HG03139 (cell line): ENCODE results near the gene CCDC183.
"Not testable (repeated sequence)": the region's sequence is repeated elsewhere in the genome, so short reads cannot be mapped to it uniquely, and the experiment has no call there.

Experiments used
- ATAC-seq: cut with Tn5 transposase; IDR thresholded peaks from one replicate; pipeline ENCODE4 v1.9.1; 2021; ENCODE audit not compliant: unreplicated experiment

Gene CCDC183

DNA sequence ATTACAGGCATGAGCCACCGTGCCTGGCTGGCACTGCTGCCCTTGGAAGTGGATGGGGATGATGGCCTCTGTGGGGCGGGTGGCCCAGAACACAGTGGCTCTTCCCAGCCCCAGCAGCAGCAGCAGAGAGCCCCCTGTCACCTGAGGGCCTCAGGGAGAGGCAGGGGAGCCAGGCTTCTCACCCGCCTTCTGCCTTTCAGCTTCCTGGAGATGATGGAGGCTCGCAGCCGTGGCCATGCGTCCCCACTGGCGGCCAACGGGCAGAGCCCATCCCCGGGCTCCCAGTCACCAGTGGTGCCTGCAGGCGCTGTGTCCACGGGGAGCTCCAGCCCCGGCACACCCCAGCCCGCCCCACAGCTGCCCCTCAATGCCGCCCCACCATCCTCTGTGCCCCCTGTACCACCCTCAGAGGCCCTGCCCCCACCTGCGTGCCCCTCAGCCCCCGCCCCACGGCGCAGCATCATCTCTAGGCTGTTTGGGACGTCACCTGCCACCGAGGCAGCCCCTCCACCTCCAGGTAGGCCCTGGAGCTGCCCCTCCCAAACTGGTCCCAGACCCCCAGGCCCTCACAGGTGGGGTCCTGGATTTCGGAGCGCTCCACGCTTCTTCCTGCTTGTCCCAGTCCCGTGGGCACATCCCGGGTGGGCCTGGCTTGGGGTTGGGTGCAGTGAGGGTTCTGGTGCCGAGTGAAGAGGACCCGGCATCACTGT, 41.2 kb downstream of the CCDC183 start:
- no peak for ATAC-seq

DNA sequence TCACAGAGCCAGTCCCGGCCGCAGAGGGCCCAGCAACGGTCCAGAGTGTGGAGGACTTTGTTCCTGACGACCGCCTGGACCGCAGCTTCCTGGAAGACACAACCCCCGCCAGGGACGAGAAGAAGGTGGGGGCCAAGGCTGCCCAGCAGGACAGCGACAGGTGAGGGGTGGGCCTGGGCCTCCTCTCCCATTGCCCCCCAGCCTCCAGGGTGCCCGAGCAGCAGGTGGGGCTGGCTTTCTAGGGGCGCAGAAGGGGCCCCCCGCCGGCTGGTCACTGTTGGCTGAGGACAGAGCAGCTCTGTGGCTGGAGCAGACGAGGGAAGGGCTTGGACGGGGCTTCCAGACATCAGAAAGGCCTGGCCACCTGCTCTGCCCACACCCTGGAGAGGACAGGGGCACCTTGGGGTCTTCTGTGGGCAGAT, 41.7 kb downstream of the CCDC183 start:
- ATAC-seq, result not testable (repeated sequence)

DNA sequence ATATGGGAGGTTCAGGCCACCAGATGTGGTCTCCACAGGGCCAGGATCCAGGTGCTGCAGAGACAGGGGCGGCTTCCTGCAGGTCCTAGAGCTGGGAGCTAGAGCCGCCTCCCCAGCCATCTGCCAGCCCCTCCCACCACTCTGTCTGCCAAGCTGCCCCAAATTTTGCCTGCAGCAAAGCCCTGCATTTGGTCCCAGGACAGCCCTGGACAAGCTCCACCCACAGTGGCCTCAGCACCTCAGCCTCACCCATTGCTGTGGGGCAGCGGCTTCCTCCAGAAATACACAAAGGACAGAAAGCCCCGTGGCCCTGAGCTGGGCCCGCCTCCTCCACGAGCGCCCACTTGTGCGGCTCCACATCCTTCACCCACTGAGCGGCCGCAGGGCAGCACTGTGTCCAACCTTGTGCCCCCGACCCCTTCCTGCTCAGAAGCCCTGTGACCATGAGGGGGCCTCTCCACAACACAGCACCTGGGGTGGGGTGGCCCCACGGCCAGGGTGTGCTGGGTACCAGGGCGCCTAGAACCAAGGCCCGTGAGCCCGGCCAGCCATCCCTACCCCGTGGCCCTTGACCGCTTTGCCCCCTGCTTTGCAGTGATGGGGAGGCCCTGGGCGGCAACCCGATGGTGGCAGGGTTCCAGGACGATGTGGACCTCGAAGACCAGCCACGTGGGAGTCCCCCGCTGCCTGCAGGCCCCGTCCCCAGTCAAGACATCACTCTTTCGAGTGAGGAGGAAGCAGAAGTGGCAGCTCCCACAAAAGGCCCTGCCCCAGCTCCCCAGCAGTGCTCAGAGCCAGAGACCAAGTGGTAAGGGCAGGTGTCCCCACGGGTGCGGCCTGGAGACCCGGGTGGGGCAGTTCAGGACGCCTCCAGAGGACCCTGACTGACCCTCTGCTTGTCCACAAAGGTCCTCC, 42.4 kb downstream of the CCDC183 start:
- ATAC-seq, result no peak

DNA sequence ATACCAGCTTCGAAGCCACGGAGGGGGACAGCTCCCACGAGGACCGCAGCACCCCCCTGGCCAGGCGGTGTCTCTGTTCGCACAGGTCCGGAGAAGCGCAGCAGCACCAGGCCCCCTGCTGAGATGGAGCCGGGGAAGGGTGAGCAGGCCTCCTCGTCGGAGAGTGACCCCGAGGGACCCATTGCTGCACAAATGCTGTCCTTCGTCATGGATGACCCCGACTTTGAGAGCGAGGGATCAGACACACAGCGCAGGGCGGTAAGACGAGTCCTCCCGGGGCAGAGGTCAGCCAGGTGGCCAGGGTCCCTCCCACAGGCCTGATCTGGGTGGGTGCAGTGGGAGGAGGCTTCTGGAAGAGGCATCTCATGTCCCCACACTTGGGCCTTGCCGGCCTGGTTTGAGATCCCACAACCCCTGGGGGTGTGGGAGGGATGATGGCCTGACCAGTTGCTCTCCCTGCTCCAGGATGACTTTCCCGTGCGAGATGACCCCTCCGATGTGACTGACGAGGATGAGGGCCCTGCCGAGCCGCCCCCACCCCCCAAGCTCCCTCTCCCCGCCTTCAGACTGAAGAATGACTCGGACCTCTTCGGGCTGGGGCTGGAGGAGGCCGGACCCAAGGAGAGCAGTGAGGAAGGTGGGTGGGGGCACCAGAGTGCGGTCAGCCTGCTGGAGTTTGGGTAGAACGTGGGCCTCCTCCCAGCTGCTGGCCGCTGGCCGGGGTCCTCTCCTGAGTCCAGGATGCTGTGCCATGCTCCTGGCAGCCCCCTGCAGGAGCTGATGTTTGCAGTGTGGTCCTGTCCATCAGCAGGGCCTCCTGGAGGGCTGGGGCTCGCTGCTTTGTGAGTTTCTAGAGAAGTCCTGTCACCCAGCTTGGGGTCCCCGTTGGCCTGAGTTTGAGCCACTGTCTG, 43.3 kb downstream of the CCDC183 start:
- no peak for ATAC-seq

- ATAC-seq, result no peak
These were observed 44.2 kb downstream of the CCDC183 start for GRCh38 chr9:136840140-136840876.

DNA sequence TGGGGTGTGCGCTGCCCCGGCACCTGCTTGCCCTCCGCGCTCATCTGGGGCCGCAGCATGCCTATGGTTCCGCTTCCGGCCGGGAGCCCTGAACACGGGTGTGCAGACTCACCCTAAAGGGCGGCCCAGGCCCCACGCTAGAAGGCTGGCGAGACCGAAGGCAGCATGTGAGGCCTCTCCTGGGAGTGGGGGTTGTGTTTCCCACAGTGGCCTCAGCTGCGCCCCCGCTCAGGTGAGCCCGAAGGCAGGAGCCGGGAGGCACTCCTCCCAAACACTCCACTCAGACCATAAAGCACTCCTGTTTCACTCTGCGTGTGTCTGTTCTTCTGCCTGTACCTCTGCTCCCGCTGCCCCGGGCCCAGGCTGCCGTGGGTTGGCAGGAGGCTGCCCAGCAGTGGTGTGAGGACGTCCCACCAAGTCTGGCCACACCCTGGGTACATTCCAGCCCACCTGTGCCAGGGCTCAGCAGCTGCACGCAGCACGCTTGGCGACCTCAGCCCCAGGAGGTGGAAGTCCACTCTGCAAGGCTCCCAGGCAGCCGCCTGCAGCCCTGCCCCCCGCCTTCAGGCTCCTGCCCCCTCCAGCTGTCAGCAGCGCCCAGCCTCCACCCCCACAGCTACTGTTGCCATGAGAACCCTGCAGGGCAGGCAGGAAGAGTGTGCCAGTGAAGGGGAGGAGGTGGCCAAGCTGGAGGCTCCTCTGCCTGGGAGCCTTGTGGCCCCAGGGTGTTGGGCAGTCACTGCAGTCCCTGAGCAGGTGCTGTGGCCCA, 44.9 kb downstream of the CCDC183 start:
- no peak for ATAC-seq

GRCh38 chr9:136841646-136842379, 45.7 kb downstream of the CCDC183 start:
- not testable (repeated sequence) for ATAC-seq

GRCh38 chr9:136842380-136842948, 46.3 kb downstream of the CCDC183 start, which contains the start of gene AJM1:
Gene AJM1 (plus strand): TSS chr9:136842478. CDS start chr9:136844415, 1,937 bp downstream.
- ATAC-seq, result peak; percentile 60

DNA sequence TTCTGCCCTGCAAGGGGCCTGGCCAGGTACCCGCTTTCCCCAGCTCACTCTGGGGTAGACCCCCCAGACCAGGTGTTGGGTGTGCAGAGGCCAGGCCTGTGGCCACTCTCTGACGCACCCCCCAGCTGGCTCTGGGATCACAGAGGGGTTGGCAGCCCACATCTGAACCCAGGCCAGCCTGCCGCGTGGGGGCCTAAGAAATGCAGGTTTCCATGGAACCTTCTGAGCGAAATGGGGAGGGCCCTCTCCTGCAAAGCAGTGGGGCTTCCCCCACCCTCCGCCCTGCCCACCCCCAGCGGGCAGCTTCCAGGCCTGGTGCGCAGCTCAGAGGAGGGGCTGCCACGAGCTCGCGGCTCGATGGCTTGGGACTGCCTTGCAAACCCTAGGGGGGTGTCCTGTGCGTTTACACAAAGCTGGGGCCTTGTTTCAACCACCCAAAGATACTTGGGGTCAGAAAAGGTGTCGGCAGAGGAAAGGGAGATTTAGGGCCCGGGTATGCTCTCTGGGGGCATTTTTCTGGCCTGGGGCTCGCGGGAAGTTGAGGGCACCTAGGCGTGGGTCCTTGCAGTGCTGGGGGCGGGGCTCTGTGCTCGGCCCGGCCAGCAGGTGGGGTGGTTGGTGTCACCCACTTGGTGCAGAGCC, 47.1 kb downstream of the CCDC183 start:
- not testable (repeated sequence) for ATAC-seq

- not testable (repeated sequence) for ATAC-seq
These were observed 47.9 kb downstream of the CCDC183 start for GRCh38 chr9:136843801-136844740.

DNA sequence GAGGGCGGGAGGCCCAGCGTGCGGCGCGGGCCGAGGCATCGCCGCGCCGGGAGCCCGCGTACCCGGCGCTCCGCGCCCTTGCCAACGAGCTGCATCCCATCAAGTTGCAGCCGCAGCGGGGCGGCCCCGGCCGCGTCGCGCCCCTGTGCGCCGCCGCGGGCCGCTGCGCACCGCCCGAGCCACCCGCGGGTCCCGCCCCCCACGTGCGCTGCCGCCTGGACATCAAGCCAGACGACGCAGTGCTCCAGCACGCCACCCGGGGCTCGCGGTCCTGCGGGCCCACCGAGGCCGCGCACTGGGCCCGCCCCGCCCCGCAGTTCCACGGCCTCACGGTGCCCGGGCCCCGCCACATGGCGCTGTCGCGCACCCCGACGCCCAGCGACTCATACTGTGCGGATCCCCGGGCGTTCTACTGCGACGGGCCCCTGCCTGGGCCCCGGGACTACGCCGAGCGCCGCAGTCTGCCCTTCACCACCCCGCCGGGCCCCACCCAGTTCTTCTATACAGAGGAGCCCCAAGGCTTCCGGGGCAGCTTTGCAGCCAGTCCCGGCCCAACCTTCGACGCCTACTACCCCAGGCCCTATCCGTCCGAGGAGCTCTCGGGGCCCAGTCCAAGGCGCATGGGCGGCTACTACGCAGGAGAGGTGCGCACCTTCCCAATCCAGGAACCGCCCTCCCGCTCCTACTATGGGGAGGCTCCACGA, 48.8 kb downstream of the CCDC183 start:
- ATAC-seq, result no peak

GRCh38 chr9:136845465-136846260, 49.5 kb downstream of the CCDC183 start:
- ATAC-seq, result no peak

GRCh38 chr9:136846376-136847087, 50.4 kb downstream of the CCDC183 start:
- no peak for ATAC-seq

DNA sequence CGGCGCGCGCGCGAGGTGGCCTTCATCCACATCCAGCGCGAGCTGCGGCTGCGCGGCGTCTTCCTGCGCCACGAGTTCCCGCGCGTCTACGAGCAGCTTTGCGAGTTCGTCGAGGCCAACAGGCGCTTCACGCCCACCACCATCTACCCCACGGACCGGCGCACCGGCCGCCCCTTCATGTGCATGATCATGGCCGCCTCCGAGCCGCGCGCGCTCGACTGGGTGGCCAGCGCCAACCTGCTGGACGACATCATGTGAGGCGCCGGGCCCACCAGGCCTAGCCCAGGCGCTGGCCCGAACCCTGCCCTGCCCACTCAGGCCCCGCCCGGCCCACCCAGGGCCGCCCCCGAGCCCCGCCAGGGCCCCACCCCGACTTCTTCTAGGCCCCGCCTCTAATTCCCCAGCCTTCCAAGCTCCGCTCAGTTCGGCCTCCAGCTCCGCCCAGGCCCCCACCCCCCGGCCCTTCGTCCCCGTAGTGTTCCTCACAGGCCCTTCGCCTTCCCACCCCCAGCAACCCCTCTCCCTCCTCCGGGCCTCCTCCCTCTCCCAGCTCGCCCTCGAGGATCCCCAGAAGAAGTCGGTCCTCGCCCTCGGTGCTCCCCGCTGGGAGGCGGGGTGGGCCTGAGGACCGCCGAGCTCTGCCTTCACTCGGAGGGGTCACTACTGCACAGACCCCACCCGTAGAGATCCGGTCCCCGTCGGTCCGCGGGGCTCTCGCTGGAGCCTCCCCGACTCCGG, 51.1 kb downstream of the CCDC183 start:
- ATAC-seq, result no peak
